AG09319 (cell line): ENCODE measurements around the gene JAM2.
A peak's percentile ranks its signal among the peaks of the same experiment; 100 is the strongest.

Experiments used
- DNase-seq: peaks from one replicate; pipeline ENCODE4 v3.0.0-alpha.2; 2010; ENCODE audit warnings: low read depth; ENCODE audit errors: extremely low read depth
- CTCF ChIP-seq: IDR thresholded peaks from 2 replicates; pipeline ENCODE4 v1.5.1; 2011; ENCODE audit warnings: low read depth, mild to moderate bottlenecking, inconsistent platforms, low read length, moderate library complexity

The JAM2 gene

GRCh38 chr21:25664491-25664931 lies 25.5 kb downstream of the JAM2 start:
- TF ChIP-seq CTCF = no peak
- DNase-seq = no peak

- TF ChIP-seq CTCF = no peak
- peak; percentile 59 for DNase-seq
These were observed 31.7 kb downstream of the JAM2 start for GRCh38 chr21:25670726-25671125.

GRCh38 chr21:25676451-25676850 lies 37.4 kb downstream of the JAM2 start:
- no peak for TF ChIP-seq CTCF
- DNase-seq = no peak

GRCh38 chr21:25682382-25682781 lies 43.3 kb downstream of the JAM2 start:
- no peak for TF ChIP-seq CTCF

GRCh38 chr21:25687787-25688186 lies 48.7 kb downstream of the JAM2 start:
- no peak for DNase-seq
- TF ChIP-seq CTCF = no peak

More at GRCh38 chr21:25682382-25682781, 43.3 kb downstream of the JAM2 start:
- DNase-seq = no peak

- TF ChIP-seq CTCF = no peak
- no peak for DNase-seq
These were observed 49.5 kb downstream of the JAM2 start for GRCh38 chr21:25688275-25689155.

GRCh38 chr21:25689226-25689625 lies 50.2 kb downstream of the JAM2 start:
- TF ChIP-seq CTCF = no peak
- DNase-seq = no peak
